ENCODE results near the gene IL1RAP.

The IL1RAP gene

GRCh38 chr3:190666821-190667220 is 152.9 kb downstream of the IL1RAP start:
- DNase-seq (ENCODE audit: low spot score), result no peak

DNA sequence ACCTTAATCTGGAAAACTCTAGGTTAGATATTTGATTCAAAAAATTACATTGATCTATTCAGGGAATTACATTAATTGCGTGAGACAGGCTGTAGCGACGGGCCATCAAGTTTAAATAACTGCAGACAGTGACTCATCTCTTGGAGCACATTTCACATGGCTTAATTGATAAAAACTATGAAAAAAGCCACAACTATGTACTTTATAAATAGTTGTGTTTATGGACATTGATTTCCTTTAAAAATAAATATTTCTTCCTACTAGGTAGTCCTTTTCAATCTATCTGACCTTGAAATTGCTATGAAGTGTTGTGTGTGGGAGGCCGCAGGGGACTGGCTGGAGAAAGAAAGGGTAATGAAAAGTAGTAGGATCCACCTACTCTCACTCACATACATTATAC is 157.8 kb downstream of the IL1RAP start:
- DNase-seq (ENCODE audit: low spot score), result no peak

- DNase-seq (ENCODE audit: low spot score), result no peak
Measured at GRCh38 chr3:190673148-190673547, 159.3 kb downstream of the IL1RAP start.

DNA sequence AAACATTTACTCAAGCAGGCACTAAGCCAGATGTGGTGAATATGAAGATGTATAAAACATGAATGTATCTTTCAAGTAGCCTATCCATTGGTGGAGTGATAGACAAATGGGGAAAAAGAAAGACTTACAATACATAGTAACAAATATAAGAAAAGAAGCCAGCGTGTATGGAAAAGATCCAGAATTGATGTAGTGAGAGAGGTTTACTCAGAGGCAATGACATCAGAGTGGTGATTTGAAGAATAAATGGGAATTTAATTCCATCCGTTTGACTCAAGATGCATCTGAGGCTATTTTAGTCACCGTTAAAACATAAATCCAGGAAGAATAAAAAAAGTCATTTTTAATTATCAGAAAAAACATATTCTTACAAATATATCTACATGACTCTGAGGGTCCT is 162.6 kb downstream of the IL1RAP start:
- DNase-seq (ENCODE audit: low spot score), result no peak

GRCh38 chr3:190677001-190677400 is 163.1 kb downstream of the IL1RAP start:
- no peak for DNase-seq (ENCODE audit: low spot score)

GRCh38 chr3:190677868-190678267 is 164.0 kb downstream of the IL1RAP start:
- DNase-seq (ENCODE audit: low spot score), result peak; percentile 10

DNA sequence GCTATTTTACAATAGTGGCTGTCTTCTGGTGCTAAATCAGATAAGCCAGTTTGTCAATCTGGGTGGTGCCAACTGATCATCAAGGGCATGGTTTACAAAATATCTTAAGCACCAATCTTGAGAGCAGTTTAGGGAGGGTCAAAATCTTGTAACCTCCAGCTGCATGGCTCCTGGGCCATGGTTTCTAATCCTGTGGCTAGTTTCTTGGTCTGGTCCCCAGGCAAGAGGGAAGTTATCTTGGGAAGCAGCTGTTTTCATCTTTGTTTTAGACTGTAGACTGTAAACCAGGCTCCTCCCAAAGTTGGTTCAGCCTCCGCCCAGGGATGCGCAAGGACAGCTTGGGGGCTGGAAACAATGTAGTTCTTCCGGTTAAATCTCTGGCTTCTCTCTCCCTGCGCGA is 166.8 kb downstream of the IL1RAP start:
- no peak for DNase-seq (ENCODE audit: low spot score)

DNA sequence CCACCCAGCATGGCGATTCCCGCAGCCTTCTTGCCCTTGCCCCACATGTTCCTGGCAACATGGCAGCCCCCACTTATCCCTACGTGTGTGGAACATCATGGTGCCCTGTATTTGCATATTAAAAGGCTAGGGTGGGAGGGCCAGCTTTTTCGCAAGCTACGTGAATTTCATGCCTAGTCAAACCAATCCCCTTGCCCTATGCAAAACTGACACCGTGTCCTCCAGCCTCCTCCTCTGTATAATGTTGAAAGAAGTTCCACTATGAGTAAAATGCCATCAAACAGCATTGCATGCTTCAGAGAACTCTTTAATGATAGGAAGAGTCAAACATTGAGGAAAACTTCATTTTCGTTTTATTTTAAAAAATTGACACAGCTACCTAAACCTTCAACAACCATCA is 170.9 kb downstream of the IL1RAP start:
- no peak for DNase-seq (ENCODE audit: low spot score)

DNA sequence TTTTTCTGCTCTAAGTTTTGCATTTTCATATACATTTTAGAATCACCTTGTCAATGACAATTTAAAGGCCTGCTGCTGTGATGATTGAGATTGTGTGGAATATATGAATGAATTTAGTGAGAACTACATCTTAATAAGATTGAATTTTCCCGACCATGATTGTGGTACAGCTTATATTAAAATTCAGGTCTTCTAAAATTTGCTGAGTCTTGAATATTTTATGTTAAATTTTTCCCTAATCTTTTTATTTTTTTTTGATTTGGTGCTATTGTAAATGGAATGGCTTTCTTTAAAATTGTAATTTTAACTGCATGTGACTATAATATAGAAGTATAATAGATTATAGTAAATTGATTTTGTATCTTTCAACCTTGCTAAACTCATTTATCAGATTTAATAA is 172.1 kb downstream of the IL1RAP start:
- no peak for DNase-seq (ENCODE audit: low spot score)

DNA sequence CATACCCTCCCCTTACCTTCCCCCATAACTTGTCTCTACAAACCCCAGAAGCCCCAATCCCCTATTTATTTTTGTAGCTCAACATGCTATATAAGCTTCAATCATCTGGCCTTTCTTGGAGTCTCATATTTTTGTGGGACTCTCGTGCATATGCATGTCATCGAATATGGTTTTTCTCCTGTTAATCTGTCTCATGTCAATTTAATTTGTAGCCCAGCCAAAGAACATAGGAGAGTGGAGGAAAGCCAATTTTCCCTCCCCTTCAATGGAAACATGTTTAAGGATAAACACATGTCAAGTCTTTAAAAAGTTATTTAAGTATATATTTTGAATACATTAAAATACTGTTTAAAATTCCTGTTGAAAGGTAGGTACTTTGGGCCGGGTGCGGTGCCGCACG is 176.4 kb downstream of the IL1RAP start:
- DNase-seq (ENCODE audit: low spot score), result no peak

DNA sequence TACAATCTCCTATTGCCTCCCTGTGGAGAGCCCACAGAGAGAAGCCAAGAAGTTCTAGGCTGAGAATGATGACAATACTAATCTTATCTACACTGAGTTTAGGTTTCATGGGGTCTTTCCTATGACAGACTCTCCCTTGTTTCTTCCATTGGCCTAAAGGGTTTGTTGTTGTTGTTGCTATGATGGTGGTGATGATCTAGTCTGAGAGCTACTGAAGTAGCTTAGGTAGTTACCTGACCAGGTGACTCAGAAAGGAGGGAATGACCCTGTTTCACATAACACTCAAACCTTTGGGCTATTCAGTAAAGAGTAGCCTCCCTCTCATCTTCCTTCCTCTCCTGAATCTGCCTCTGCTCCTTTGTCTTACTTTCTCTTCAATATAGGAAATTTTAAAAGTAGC is 178.4 kb downstream of the IL1RAP start:
- no peak for DNase-seq (ENCODE audit: low spot score)

DNA sequence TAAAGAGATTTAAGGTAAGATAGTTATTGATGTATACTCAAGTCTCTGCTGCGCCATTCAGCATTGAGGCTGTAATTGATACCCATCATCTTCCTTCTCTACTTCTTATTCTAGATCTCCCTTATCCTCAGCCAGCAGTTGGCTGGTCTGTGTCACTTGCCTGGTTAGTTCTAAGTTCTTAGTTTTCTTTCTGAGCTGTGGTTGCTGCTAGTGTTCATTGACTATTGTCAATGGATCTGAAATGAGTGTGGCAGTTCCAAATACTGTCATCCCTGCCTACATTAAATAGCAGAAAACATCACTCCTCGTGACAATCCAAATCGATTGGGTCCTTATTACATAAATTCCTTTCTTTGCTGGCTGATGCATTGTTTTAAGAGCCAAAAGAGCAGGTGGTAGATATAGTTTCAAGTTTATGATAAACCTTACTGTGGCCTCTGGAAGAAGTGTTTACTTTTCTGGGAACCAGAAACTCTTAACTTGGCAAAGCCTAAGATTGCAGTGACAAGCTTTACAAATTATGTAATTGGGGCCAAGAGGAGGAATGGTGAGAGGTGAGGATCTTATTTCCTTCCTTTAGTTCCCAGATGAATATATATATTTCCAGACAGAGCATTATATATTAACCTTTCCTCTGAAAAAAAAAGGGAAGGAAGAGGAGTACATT is 180.6 kb downstream of the IL1RAP start:
- no peak for DNase-seq (ENCODE audit: low spot score)

- DNase-seq (ENCODE audit: low spot score), result no peak
Measured at GRCh38 chr3:190695225-190695624, 181.3 kb downstream of the IL1RAP start.

- DNase-seq (ENCODE audit: low spot score), result no peak
Measured at GRCh38 chr3:190695994-190696393, 182.1 kb downstream of the IL1RAP start.

- peak; percentile 47 for DNase-seq (ENCODE audit: low spot score)
Measured at GRCh38 chr3:190696777-190697501, 183.1 kb downstream of the IL1RAP start.

DNA sequence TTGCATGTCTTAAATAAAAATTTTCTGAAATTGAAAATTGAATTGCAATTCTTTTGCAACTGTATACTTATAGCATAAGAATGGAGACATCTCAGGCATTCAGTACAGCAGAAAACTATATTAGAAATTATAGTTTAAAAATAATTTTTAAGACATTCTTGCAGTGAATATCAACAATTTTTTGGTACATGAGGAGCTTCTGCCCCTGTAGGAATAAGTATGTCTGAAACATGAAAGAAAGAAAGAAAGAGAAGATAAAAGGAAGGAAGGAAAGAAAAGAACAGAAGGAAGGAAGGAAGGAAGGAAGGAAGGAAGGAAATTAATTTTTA is 183.6 kb downstream of the IL1RAP start:
- no peak for DNase-seq (ENCODE audit: low spot score)

DNA sequence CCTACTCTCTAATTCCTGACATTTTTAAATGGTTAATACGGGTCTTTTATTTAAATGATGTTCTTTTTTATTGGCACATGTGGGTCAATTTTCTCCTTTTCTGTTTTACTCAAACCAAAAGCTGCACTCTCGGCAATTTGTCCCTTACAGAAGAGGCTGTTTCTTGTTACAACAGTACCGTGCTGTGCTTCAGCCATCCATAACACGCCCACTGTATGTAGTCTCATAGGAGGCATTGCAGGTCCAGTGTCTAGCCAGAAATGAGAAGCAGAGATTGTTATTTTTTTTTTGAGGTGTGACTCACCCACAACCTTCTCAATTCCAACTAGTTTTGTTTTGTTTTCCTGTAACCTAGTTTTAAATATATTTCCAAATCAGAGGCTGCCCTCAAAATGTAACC is 184.0 kb downstream of the IL1RAP start:
- no peak for DNase-seq (ENCODE audit: low spot score)

GRCh38 chr3:190699776-190700175 is 185.9 kb downstream of the IL1RAP start:
- no peak for DNase-seq (ENCODE audit: low spot score)

- DNase-seq (ENCODE audit: low spot score), result peak; percentile 42
Measured at GRCh38 chr3:190701096-190701532, 187.2 kb downstream of the IL1RAP start.

DNA sequence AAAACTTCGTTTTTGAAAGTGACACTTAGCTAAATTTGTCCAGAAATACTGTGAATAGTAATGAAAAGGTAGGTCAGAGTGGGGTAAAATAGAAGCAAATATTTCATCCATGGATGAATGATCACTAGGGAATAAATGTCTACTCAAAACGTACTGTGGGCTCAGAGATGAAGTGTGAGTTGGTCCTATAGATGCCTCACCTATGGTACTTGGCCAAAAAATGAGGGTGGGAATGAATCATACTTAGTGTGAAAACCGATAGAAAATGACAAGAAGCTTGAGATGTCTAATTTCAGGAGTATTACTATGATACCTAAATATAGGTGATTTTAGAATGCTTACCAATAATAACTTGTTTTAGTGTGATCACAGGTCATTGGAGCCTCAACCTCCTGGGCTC is 192.7 kb downstream of the IL1RAP start:
- DNase-seq (ENCODE audit: low spot score), result no peak
